A549 (cell line): ENCODE data around the gene PBXIP1. TPM values are rescaled to one million over a fixed set of nuclear protein-coding genes. Genes with fewer than 3 reads are reported as not detected.

Experiments used
- ATAC-seq, 2 experiments: fragments of 200-7000 bp in 1 of 2; fragments of >200 bp in 1 of 2; cut with Nextera tagmentation in 1 of 2; cut with Tn5 transposase in 1 of 2; 3 replicates each; pipeline versions ENCODE4 v1.8.0 to v1.9.1; 2018 to 2020; ENCODE audit warnings: mild to moderate bottlenecking in 1 of 2, moderate library complexity in 1 of 2
- CTCF ChIA-PET: fragments of 300-600 bp; sonication (Branson Sonifier 250); formaldehyde crosslinking; extraction: SDS; loops from one replicate; lab custom pipeline; 2021; ENCODE audit warnings: antibody characterized with exemption, inconsistent platforms; lab: Yijun Ruan, JAX
- POLR2A ChIA-PET: fragments of 350-600 bp; formaldehyde crosslinking; extraction: SDS; loops from one replicate; lab custom pipeline; 2021; ENCODE audit warnings: antibody characterized with exemption, inconsistent platforms; lab: Yijun Ruan, JAX
- DNase-seq, 2 experiments: peaks; one replicate each; pipeline versions ENCODE4 v3.0.0 to v3.0.0-alpha.2; 2011 to 2016; ENCODE audit warnings: low read depth in 1 of 2, low spot score in 1 of 2
- FAIRE-seq: peaks from 2 replicates; lab custom pipeline; 2011; peaks lifted over from hg19 to GRCh38; lab: Jason Lieb, UNC
- H3K27ac ChIP-seq, 2 experiments: fragments of >200 bp; sonication (Bioruptor Twin); formaldehyde crosslinking; 3 replicates each; pipeline ENCODE4 v1.5.1; 2016 to 2017
- H3K4me1 ChIP-seq: fragments of >200 bp; sonication (Bioruptor Twin); formaldehyde crosslinking; 3 replicates; pipeline ENCODE4 v1.6.1; 2016
- H3K4me2 ChIP-seq: fragments of >200 bp; sonication (Bioruptor Twin); formaldehyde crosslinking; 3 replicates; pipeline ENCODE4 v1.6.1; 2016
- H3K4me3 ChIP-seq: fragments of >200 bp; sonication (Bioruptor Twin); formaldehyde crosslinking; 3 replicates; pipeline ENCODE4 v1.5.1; 2016
- H3K9me3 ChIP-seq: fragments of >200 bp; sonication (Bioruptor Twin); formaldehyde crosslinking; 3 replicates; pipeline ENCODE4 v1.6.1; 2016
- BHLHE40 ChIP-seq: IDR thresholded peaks from 2 replicates; pipeline ENCODE4 v1.6.1; 2012; ENCODE audit warnings: low read depth, low read length, inconsistent platforms
- CBX2 ChIP-seq: fragments of 200-600 bp; sonication (generic); IDR thresholded peaks from 2 replicates; pipeline ENCODE4 v1.6.1; 2016; ENCODE audit warnings: low read depth, mild to moderate bottlenecking, borderline replicate concordance
- CHD2 ChIP-seq: fragments of 150-350 bp; IDR thresholded peaks from 2 replicates; pipeline ENCODE4 v1.6.1; 2014; ENCODE audit warnings: low read length; ENCODE audit not compliant: partially characterized antibody
- EHF ChIP-seq: fragments of 250-450 bp; sonication (Bioruptor Pico); IDR thresholded peaks from 2 replicates; pipeline ENCODE4 v1.5.0; 2020; ENCODE audit warnings: mild to moderate bottlenecking
- FOSL2 ChIP-seq, 2 experiments: fragments of 450-650 bp in 1 of 2; fragments of >200 bp in 1 of 2; sonication (Bioruptor Twin) in 1 of 2; formaldehyde crosslinking; IDR thresholded peaks; 2 replicates each; pipeline versions ENCODE4 v1.5.0 to v1.6.1; 2016 to 2020; ENCODE audit warnings: mild to moderate bottlenecking in 1 of 2, moderate library complexity in 1 of 2
- FOXS1 ChIP-seq: fragments of 250-450 bp; sonication (Bioruptor Pico); IDR thresholded peaks from 2 replicates; pipeline ENCODE4 v1.5.0; 2020; ENCODE audit warnings: mild to moderate bottlenecking, moderate library complexity
- GATA3 ChIP-seq: IDR thresholded peaks from 2 replicates; pipeline ENCODE4 v1.6.1; 2012; ENCODE audit warnings: borderline replicate concordance
- HOXA7 ChIP-seq: fragments of 250-450 bp; sonication (Bioruptor Pico); IDR thresholded peaks from 2 replicates; pipeline ENCODE4 v1.5.0; 2020; ENCODE audit warnings: mild to moderate bottlenecking, moderate library complexity
- JUN ChIP-seq, 2 experiments: fragments of >200 bp; sonication (Bioruptor Twin); formaldehyde crosslinking; IDR thresholded peaks; 2 replicates in 1 of 2; 3 replicates in 1 of 2; pipeline ENCODE4 v1.6.1; 2016 to 2017
- KDM5A ChIP-seq: fragments of 200-600 bp; sonication (generic); IDR thresholded peaks from 2 replicates; pipeline ENCODE4 v1.6.1; 2016; ENCODE audit warnings: antibody characterized with exemption, mild to moderate bottlenecking
- MAFK ChIP-seq: fragments of 450-650 bp; IDR thresholded peaks from 2 replicates; pipeline ENCODE4 v1.6.1; 2014; ENCODE audit not compliant: partially characterized antibody
- MYC ChIP-seq: IDR thresholded peaks from 2 replicates; pipeline ENCODE4 v1.6.1; 2012; ENCODE audit warnings: mild to moderate bottlenecking, inconsistent platforms, low read length, improper control_type of control experiment, borderline replicate concordance
- NR3C1 ChIP-seq: fragments of >200 bp; sonication (Bioruptor Twin); formaldehyde crosslinking; IDR thresholded peaks from 3 replicates; pipeline ENCODE4 v1.6.1; 2017
- PHF8 ChIP-seq: fragments of 200-600 bp; sonication (generic); IDR thresholded peaks from 2 replicates; pipeline ENCODE4 v1.6.1; 2016; ENCODE audit warnings: low read depth, mild to moderate bottlenecking, antibody characterized with exemption, moderate library complexity, borderline replicate concordance
- POLR2A ChIP-seq: IDR thresholded peaks from 2 replicates; pipeline ENCODE4 v1.6.1; 2012; ENCODE audit warnings: mild to moderate bottlenecking, low read length
- RFX5 ChIP-seq: fragments of 450-650 bp; IDR thresholded peaks from 2 replicates; pipeline ENCODE4 v1.7.1; 2014; ENCODE audit warnings: antibody characterized with exemption, mild to moderate bottlenecking, moderate library complexity
- ZC3H11A ChIP-seq: fragments of 450-650 bp; IDR thresholded peaks from 2 replicates; pipeline ENCODE4 v1.6.1; 2014; ENCODE audit warnings: antibody characterized with exemption, mild to moderate bottlenecking
- WGBS: methylation state at CpG from one replicate; pipeline ENCODE4 v1.1.6; 2017; ENCODE audit errors: missing lambda C conversion rate; 5-methylcytosine and 5-hydroxymethylcytosine counted together
- polyA plus RNA-seq, 4 experiments: library from polyadenylated mRNA; depleted of rRNA in 3 of 4; stranded (reverse); fragments of >200 nt; fragmentation: RNase III in 1 of 4; extraction: RNeasy Plus Mini Kit Qiagen cat#74134 plus additional on column Dnase treatment in 1 of 4; gene quantifications; 2 replicates in 3 of 4; 3 replicates in 1 of 4; pipeline ENCODE4 v1.2.3, GENCODE V29; 2011 to 2017
- TF ChIP-seq, protein P1 (sequence below): fragments of 250-450 bp; sonication (Bioruptor Pico); IDR thresholded peaks from 2 replicates; pipeline ENCODE4 v1.5.0; 2020; ENCODE audit warnings: low read depth, mild to moderate bottlenecking, moderate library complexity
- TF ChIP-seq, protein P2 (sequence below): fragments of 450-650 bp; IDR thresholded peaks from 2 replicates; pipeline ENCODE4 v1.6.1; 2014; ENCODE audit warnings: antibody characterized with exemption
- TF ChIP-seq, protein P3 (sequence below): fragments of 150-350 bp; IDR thresholded peaks from 2 replicates; pipeline ENCODE4 v1.6.1; 2014; ENCODE audit warnings: low read depth, mild to moderate bottlenecking, low read length

PBXIP1 gene
- polyA plus RNA-seq, 2 of the 4 experiments (the other 2 are of a cell fraction), result 15.0 to 20.8 TPM

DNA sequence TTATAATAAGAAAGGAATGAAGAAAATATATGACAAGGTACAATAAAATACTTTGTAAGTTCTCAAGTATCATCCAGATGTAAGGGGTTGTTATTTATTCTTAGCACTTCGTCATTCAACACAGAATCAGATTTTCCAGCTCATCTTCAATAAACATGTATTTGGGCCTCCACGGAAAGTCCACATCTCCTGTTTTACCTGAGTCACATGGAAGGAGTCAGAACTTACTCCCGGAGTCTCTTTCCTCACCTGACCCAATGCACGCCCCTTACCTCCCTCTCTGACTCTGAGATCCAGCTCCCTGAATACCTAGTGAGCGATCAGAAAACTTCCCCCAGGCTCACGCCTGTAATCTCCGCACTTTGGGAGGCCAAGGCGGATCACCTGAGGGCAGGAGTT is 17.9 kb downstream of the PBXIP1 start:
- TF ChIP-seq JUN (IDR thresholded peaks at IDR 0.05) (no peak), EHF (CRISPR knock-in tag) (no peak), MAFK (no peak), CHD2 (no peak)
- TF ChIP-seq, protein P1, sequence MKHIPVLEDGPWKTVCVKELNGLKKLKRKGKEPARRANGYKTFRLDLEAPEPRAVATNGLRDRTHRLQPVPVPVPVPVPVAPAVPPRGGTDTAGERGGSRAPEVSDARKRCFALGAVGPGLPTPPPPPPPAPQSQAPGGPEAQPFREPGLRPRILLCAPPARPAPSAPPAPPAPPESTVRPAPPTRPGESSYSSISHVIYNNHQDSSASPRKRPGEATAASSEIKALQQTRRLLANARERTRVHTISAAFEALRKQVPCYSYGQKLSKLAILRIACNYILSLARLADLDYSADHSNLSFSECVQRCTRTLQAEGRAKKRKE (CRISPR knock-in tag), result no peak
- ChIA-PET POLR2A (no interaction called here), CTCF (interaction anchor here (1.0 to 4.3 kb wide), 9 partner anchors 8 to 457 kb away, joined by 3 to 20 read pairs (median 4); partner anchors contain the start of genes PBXIP1 and PYGO2)
- FAIRE-seq, result no peak
- H3K4me3 ChIP-seq, result peak overlapping the region; percentile 61; the same call in 2 of the 3 replicates
- no peak for DNase-seq
- H3K9me3 ChIP-seq, result no peaks in the 10 kb centered on the region
- WGBS, result 87% methylated on average over 8 of the region's 8 CpGs
- no peak for ATAC-seq
- peaks cover 13% of the 10 kb centered on the region; the same call in 2 of the 3 replicates for H3K4me1 ChIP-seq
- peak overlapping the region; percentile 92 for H3K4me2 ChIP-seq
- H3K27ac ChIP-seq, result peak overlapping the region; percentile 97 to 98; a peak in 5 of 6 replicates

DNA sequence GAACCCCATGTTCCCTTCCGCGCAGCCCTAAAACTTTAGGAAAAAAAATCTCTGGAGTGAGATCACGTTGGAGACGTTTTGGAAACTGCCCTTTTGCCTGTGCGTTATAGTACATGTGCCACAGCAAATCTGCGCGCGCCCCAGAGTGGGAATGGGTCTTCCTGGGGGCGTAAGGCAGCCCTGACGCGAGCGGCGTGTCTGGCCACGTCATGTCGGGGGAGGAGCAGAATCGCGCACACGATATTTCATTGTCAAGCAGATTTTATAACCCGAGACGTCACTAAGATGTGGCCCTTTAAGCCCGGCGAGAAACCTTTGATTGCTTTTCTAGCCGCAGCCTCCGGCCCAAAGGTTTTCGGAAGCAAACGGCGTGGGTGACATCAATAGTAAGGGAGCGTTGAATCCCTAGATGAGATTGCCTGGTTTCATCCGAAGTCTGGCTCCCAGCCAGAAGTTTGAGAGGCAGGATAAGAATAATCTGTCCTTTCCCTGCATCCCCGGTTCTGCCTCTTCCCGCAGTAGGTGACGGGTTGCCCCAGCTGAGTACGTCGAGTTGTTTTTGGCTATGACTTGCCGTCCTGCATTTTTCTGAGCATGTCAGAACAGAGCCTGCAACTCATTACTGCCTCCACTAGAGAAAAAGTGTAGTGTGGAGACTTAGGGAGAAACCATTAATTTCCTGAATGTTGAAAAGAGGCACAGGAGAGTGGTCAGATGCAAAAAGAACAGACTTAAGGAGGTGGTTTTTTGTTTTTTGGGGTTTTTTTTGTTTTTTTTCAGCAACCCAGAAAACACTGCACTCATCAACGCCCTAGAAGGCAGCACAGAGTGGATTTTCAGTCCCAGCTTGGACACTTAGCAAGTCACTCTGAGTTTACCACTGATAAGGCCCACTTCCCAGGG is 18.6 kb downstream of the PBXIP1 start:
- 2% methylated on average over 36 of the region's 36 CpGs for WGBS
- TF ChIP-seq, protein P2, sequence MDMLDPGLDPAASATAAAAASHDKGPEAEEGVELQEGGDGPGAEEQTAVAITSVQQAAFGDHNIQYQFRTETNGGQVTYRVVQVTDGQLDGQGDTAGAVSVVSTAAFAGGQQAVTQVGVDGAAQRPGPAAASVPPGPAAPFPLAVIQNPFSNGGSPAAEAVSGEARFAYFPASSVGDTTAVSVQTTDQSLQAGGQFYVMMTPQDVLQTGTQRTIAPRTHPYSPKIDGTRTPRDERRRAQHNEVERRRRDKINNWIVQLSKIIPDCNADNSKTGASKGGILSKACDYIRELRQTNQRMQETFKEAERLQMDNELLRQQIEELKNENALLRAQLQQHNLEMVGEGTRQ, result no peak
- TF ChIP-seq ZC3H11A (no peak), NR3C1 (no peak), POLR2A (peak; percentile 36; the same call in 1 of the 2 replicates), RFX5 (0 out of 2 replicates have a peak, but pooled peaks have one; percentile 51), BHLHE40 (peak; percentile 73; the same call in 1 of the 2 replicates), HOXA7 (CRISPR knock-in tag) (no peak), EHF (CRISPR knock-in tag) (no peak), PHF8 (peak; percentile 70), CBX2 (peak; percentile 90; the same call in 1 of the 2 replicates), MAFK (peak; percentile 47), KDM5A (no peak), FOXS1 (CRISPR knock-in tag) (no peak), FOSL2 (IDR thresholded peaks at IDR 0.05) (no peak), FOSL2 (CRISPR knock-in tag; IDR thresholded peaks at IDR 0.05) (peak; percentile 46), GATA3 (peak; percentile 84; the same call in 1 of the 2 replicates), JUN (IDR thresholded peaks at IDR 0.05) (peak in 1 of 2 experiments; percentile 46; a peak in 2 of 5 replicates), MYC (0 out of 2 replicates have a peak, but pooled peaks have one; percentile 32)
- TF ChIP-seq, protein P3, sequence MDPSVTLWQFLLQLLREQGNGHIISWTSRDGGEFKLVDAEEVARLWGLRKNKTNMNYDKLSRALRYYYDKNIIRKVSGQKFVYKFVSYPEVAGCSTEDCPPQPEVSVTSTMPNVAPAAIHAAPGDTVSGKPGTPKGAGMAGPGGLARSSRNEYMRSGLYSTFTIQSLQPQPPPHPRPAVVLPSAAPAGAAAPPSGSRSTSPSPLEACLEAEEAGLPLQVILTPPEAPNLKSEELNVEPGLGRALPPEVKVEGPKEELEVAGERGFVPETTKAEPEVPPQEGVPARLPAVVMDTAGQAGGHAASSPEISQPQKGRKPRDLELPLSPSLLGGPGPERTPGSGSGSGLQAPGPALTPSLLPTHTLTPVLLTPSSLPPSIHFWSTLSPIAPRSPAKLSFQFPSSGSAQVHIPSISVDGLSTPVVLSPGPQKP, result no peak
- TF ChIP-seq, all 56 proteins: peak for 10
- ChIA-PET POLR2A (interaction anchor here (0.9 to 1.5 kb wide), 9 partner anchors 8 to 458 kb away, joined by 3 to 7 read pairs (median 4); partner anchors contain the start of genes PBXIP1 and SHC1), CTCF (interaction anchor here (0.6 to 4.3 kb wide), 18 partner anchors 9 to 456 kb away, joined by 3 to 20 read pairs (median 4); partner anchors contain the start of genes PBXIP1 and PYGO2)
- H3K4me2 ChIP-seq, result peak overlapping the region; percentile 92
- H3K9me3 ChIP-seq, result no peaks in the 10 kb centered on the region
- DNase-seq (peak; percentile 94 to 96), FAIRE-seq (no peak), ATAC-seq (peak; percentile 84 to 85)
- H3K4me1 ChIP-seq, result peaks cover 17% of the 10 kb centered on the region
- peak overlapping the region; percentile 97 to 98 for H3K27ac ChIP-seq
- peak overlapping the region; percentile 61 for H3K4me3 ChIP-seq
